GM10248 (cell line): ENCODE measurements around the gene KLHL25.

Source experiments
- CTCF ChIA-PET: fragments of 300-600 bp; sonication (Branson Sonifier 250); formaldehyde crosslinking; extraction: SDS; loops from one replicate; lab custom pipeline; 2021; ENCODE audit warnings: antibody characterized with exemption; lab: Yijun Ruan, JAX
- POLR2A ChIA-PET: fragments of 350-650 bp; sonication (Branson Sonifier 250); formaldehyde crosslinking; extraction: SDS; loops from one replicate; lab custom pipeline; 2020; ENCODE audit warnings: antibody characterized with exemption; lab: Yijun Ruan, JAX
- DNase-seq: peaks from one replicate; pipeline ENCODE4 v3.0.0; 2012; ENCODE audit errors: extremely low spot score
- CTCF ChIP-seq: IDR thresholded peaks from 2 replicates; pipeline ENCODE4 v1.5.1; 2012; ENCODE audit warnings: mild to moderate bottlenecking, low read depth; ENCODE audit errors: extremely low read depth, missing control alignments, control extremely low read depth

Gene KLHL25

GRCh38 chr15:85766001-85766831 is 28.5 kb downstream of the KLHL25 start:
- ChIA-PET POLR2A (no interaction called here), CTCF (interaction anchor here (1.6 kb wide), 1 partner anchor 10 kb away, joined by 3 read pairs; no protein-coding TSS in a partner anchor)
- no peak for TF ChIP-seq CTCF
- no peak for DNase-seq

- DNase-seq: no peak
- no peak for TF ChIP-seq CTCF
- ChIA-PET POLR2A (no interaction called here), CTCF (interaction anchor here (0.8 to 1.7 kb wide), 5 partner anchors 10 to 77 kb away, joined by 3 to 7 read pairs (median 3); no protein-coding TSS in a partner anchor)
Measured at GRCh38 chr15:85764649-85765277, 30.0 kb downstream of the KLHL25 start.

- DNase-seq: no peak
- no peak for TF ChIP-seq CTCF
- ChIA-PET CTCF (interaction anchor here (0.8 to 1.7 kb wide), 7 partner anchors 9 to 78 kb away, joined by 3 to 7 read pairs (median 3); no protein-coding TSS in a partner anchor), POLR2A (no interaction called here)
Measured at GRCh38 chr15:85763673-85764633, 30.8 kb downstream of the KLHL25 start.

GRCh38 chr15:85763157-85763556 is 31.6 kb downstream of the KLHL25 start:
- ChIA-PET POLR2A (no interaction called here), CTCF (interaction anchor here (0.9 to 1.7 kb wide), 4 partner anchors 8 to 26 kb away, joined by 3 to 7 read pairs (median 4); no protein-coding TSS in a partner anchor)
- DNase-seq: no peak
- TF ChIP-seq CTCF: no peak

- DNase-seq: no peak
- no peak for TF ChIP-seq CTCF
- POLR2A ChIA-PET: interaction anchor here (0.6 kb wide), 1 partner anchor 23 kb away, joined by 3 read pairs; no protein-coding TSS in a partner anchor
- CTCF ChIA-PET: interaction anchor here (0.9 kb wide), 1 partner anchor 26 kb away, joined by 4 read pairs; no protein-coding TSS in a partner anchor
Measured at GRCh38 chr15:85762756-85763127, 32.0 kb downstream of the KLHL25 start.
